Measurements from ENCODE around the gene PTGES. TPM values are rescaled to one million over a fixed set of nuclear protein-coding genes. Genes with fewer than 3 reads are reported as not detected.
"Not testable (repeated sequence)": the region's sequence is repeated elsewhere in the genome, so short reads cannot be mapped to it uniquely, and the experiment has no call there.

The PTGES gene
- total RNA-seq, 2 experiments from 2014 or later: 0.25 to 0.38 TPM

GRCh38 chr9:129765764-129766317, 13.0 kb upstream of the PTGES start:
- Histone ChIP-seq H3K36me3 (ENCODE audit: insufficient read depth, low read length) (no peaks in the 10 kb centered on the region), H3K4me3 (ENCODE audit: low read length) (no peak overlapping the region), H3K9me3 (ENCODE audit: control insufficient read depth in 1 of 2, insufficient read depth in 1 of 2, low read length in 2 of 2) (no peaks in the 10 kb centered on the region), H3K27ac (ENCODE audit: low read depth in 1 of 2, low read length in 2 of 2) (no peak overlapping the region), H3K4me1 (ENCODE audit: insufficient read depth, low read length) (no peaks in the 10 kb centered on the region), H3K27me3 (ENCODE audit: control insufficient read depth in 1 of 2, insufficient read depth in 2 of 2, low read length in 2 of 2) (no peaks in the 10 kb centered on the region)
- CTCF ChIA-PET: no interaction called here
- intact Hi-C loops (cut with DNase I, micrococcal nuclease): no loop called here
- POLR2A ChIA-PET: interaction anchor here (0.9 kb wide), 1 partner anchor 28 kb away, joined by 3 read pairs; no protein-coding TSS in a partner anchor
- DNase-seq: no peak
- TF ChIP-seq, protein P1, sequence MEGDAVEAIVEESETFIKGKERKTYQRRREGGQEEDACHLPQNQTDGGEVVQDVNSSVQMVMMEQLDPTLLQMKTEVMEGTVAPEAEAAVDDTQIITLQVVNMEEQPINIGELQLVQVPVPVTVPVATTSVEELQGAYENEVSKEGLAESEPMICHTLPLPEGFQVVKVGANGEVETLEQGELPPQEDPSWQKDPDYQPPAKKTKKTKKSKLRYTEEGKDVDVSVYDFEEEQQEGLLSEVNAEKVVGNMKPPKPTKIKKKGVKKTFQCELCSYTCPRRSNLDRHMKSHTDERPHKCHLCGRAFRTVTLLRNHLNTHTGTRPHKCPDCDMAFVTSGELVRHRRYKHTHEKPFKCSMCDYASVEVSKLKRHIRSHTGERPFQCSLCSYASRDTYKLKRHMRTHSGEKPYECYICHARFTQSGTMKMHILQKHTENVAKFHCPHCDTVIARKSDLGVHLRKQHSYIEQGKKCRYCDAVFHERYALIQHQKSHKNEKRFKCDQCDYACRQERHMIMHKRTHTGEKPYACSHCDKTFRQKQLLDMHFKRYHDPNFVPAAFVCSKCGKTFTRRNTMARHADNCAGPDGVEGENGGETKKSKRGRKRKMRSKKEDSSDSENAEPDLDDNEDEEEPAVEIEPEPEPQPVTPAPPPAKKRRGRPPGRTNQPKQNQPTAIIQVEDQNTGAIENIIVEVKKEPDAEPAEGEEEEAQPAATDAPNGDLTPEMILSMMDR (IDR thresholded peaks at IDR 0.05): no peak
- Mint-ChIP-seq H3K27me3 (no peaks in the 10 kb centered on the region), H3K27ac (no peak overlapping the region), H3K9me3 (no peaks in the 10 kb centered on the region), H3K4me3 (no peak overlapping the region), H3K36me3 (ENCODE audit: low read depth) (no peaks in the 10 kb centered on the region), H3K4me1 (ENCODE audit: low read depth) (no peaks in the 10 kb centered on the region)
- ATAC-seq (ENCODE audit: poor library complexity): no peak

DNA sequence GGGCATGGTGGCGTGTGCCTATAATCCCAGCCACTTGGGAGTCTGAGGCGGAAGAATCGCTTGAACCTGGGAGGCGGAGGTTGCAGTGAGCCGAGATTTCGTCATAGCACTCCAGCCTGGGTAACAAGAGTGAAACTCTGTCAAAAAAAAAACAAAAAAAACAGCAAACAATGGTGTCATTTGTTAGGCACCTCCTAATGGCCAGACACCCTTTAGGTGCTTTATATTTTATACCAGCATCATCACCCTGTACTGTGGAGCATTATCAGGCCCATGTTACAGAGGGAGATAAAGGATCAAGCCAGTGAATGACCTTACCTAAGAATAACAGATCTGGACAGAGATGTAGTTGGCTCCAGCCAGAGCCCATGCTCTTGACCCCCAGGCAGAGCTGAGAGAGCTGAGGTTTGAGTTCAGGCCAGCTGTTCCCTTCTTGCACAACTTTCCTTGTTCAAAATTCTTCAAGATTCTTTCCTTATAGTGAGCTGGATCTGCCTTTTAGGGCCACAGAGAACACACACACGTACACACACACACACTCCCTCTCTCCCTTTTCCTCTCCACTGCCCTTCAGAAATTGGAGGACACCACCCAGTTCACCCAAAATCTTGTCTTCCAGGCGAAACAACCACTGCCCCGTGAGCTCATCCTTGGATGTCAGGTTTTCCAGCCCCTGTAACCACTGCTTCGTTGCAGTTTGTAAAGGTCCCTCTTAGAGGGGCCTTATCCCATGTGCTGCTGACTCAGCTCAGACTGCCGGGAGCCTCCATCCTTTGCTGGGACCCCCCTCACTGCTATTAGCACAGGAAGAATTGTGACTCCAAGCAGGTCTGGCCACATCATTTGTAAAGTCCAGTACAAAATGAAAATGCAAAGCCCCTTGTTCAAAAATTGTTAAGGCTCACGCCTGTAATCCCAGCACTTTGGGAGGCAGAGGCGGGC, 10.4 kb upstream of the PTGES start:
- intact Hi-C loops (cut with DNase I, micrococcal nuclease): no loop called here
- Histone ChIP-seq H3K27ac (ENCODE audit: low read depth in 1 of 2, low read length in 2 of 2) (no peak overlapping the region), H3K27me3 (ENCODE audit: control insufficient read depth in 1 of 2, insufficient read depth in 2 of 2, low read length in 2 of 2) (no peaks in the 10 kb centered on the region), H3K4me1 (ENCODE audit: insufficient read depth, low read length) (no peaks in the 10 kb centered on the region), H3K9me3 (ENCODE audit: control insufficient read depth in 1 of 2, insufficient read depth in 1 of 2, low read length in 2 of 2) (no peaks in the 10 kb centered on the region), H3K36me3 (ENCODE audit: insufficient read depth, low read length) (no peaks in the 10 kb centered on the region), H3K4me3 (ENCODE audit: low read length) (no peak overlapping the region)
- ATAC-seq (ENCODE audit: poor library complexity): no peak
- CTCF ChIA-PET: no interaction called here
- peaks cover 3% of the 10 kb centered on the region for H3K4me1 Mint-ChIP-seq (ENCODE audit: low read depth)
- no peak overlapping the region for H3K27ac Mint-ChIP-seq
- no peaks in the 10 kb centered on the region for H3K36me3 Mint-ChIP-seq (ENCODE audit: low read depth)
- H3K27me3 Mint-ChIP-seq: peaks cover under 1% of the 10 kb centered on the region
- POLR2A ChIA-PET: no interaction called here
- H3K9me3 Mint-ChIP-seq: no peaks in the 10 kb centered on the region
- DNase-seq: no peak
- TF ChIP-seq, protein P1 (IDR thresholded peaks at IDR 0.05): no peak
- no peak overlapping the region for H3K4me3 Mint-ChIP-seq

DNA sequence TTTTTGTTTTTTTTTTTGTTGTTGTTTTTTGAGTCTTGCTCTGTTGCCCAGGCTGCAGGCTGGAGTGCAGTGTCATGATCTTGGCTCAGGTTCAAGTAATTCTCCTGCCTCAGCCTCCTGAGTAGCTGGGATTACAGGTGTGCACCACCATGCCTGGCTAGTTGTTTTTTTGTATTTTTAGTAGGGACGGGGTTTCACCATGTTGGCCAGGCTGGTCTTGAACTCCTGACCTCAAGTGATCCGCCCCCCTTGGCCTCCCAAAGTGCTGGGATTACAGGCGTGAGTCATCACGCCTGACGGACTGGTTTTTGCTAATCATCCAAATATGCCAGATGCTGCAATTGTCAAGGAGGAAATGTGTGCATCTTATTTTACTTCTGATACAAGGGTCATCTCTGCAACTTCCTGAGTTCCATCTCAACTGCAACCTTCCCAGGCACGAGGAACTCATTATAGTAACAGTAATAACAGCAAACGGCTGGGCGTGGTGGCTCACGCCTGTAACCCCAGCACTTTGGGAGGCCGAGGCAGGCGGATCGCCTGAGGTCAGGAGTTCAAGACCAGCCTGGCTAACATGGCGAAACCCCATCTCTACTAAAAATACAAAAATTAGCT, 9.6 kb upstream of the PTGES start:
- H3K4me3 Mint-ChIP-seq; H3K9me3 Mint-ChIP-seq; ATAC-seq (ENCODE audit: poor library complexity); POLR2A ChIA-PET; H3K4me1 Mint-ChIP-seq (ENCODE audit: low read depth); H3K27ac Mint-ChIP-seq; intact Hi-C loops (cut with DNase I, micrococcal nuclease); CTCF ChIA-PET; H3K4me3 ChIP-seq (ENCODE audit: low read length); H3K4me1 ChIP-seq (ENCODE audit: insufficient read depth, low read length); H3K27me3 ChIP-seq (ENCODE audit: control insufficient read depth in 1 of 2, insufficient read depth in 2 of 2, low read length in 2 of 2); H3K27me3 Mint-ChIP-seq; H3K27ac ChIP-seq (ENCODE audit: low read depth in 1 of 2, low read length in 2 of 2); H3K36me3 Mint-ChIP-seq (ENCODE audit: low read depth); H3K9me3 ChIP-seq (ENCODE audit: control insufficient read depth in 1 of 2, insufficient read depth in 1 of 2, low read length in 2 of 2); H3K36me3 ChIP-seq (ENCODE audit: insufficient read depth, low read length): not testable (repeated sequence)
- DNase-seq: peak in 2 of 14 experiments; percentile 42 to 66

Measured in CD4-positive, alpha-beta T cell (primary cell).